BE2C (cell line): ENCODE data around the gene IGSF21.

Experiments
- DNase-seq: peaks from one replicate; pipeline ENCODE4 v3.0.0-alpha.2; 2020
- H3K27me3 ChIP-seq: fragments of 250-450 bp; sonication (Bioruptor Pico); 2 replicates; pipeline ENCODE4 v1.5.1; 2020; ENCODE audit warnings: mild to moderate bottlenecking
- H3K36me3 ChIP-seq: fragments of 250-450 bp; sonication (Bioruptor Pico); 2 replicates; pipeline ENCODE4 v1.5.1; 2020; ENCODE audit warnings: mild to moderate bottlenecking
- H3K4me1 ChIP-seq: fragments of 250-450 bp; sonication (Bioruptor Pico); 2 replicates; pipeline ENCODE4 v1.5.1; 2020
- H3K4me3 ChIP-seq: 2 replicates; pipeline ENCODE4 v1.5.1; 2011; ENCODE audit warnings: low read depth, low read length
- H3K9me3 ChIP-seq: fragments of 250-450 bp; sonication (Bioruptor Pico); 2 replicates; pipeline ENCODE4 v1.5.1; 2020
- TF ChIP-seq, protein P1 (sequence below): IDR thresholded peaks from 2 replicates; pipeline ENCODE4 v1.5.1; 2012; ENCODE audit warnings: mild to moderate bottlenecking, low read depth, low read length

IGSF21 gene

DNA sequence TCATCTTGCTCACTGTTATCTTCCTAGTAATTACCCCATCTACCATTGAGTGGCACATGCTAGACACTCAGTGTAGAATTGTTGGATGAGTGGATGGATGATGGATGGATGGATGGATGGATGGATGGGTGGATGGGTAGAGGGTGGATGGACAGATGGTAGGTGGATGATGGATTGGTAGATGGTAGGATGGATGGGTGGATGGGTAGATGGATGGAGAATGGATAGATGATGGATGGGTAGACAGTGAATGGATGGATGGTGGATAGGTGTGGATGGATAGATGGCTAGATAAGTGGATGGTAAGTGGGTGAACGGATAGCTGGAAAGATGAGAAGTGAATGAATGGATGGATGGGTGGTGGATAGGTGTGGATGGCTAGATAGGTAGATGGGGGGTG is 207.9 kb downstream of the IGSF21 start:
- Histone ChIP-seq H3K36me3 (no peaks in the 10 kb centered on the region), H3K4me1 (no peaks in the 10 kb centered on the region; the same call in 1 of the 2 replicates), H3K4me3 (no peak overlapping the region), H3K9me3 (no peaks in the 10 kb centered on the region), H3K27me3 (no peaks in the 10 kb centered on the region)
- DNase-seq: no peak
- TF ChIP-seq, protein P1, sequence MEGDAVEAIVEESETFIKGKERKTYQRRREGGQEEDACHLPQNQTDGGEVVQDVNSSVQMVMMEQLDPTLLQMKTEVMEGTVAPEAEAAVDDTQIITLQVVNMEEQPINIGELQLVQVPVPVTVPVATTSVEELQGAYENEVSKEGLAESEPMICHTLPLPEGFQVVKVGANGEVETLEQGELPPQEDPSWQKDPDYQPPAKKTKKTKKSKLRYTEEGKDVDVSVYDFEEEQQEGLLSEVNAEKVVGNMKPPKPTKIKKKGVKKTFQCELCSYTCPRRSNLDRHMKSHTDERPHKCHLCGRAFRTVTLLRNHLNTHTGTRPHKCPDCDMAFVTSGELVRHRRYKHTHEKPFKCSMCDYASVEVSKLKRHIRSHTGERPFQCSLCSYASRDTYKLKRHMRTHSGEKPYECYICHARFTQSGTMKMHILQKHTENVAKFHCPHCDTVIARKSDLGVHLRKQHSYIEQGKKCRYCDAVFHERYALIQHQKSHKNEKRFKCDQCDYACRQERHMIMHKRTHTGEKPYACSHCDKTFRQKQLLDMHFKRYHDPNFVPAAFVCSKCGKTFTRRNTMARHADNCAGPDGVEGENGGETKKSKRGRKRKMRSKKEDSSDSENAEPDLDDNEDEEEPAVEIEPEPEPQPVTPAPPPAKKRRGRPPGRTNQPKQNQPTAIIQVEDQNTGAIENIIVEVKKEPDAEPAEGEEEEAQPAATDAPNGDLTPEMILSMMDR: no peak

DNA sequence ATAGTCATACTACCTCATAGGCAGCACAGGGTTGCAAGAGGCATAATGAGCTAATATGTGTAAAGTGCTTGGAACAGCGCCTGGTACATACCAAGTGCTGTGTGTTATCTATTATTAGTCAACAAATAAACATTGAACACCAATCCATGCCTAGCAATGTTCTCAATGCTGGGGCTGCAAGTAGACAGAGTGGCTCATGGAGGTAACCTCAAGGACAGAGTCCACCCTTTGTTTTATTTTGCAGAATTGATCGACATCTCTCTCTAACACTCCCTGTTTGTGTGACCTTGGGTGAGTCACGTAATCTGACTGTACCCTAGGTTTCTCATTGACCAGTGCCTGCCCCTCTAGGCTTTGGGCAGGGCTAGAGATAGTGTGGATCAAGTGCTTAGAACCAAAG is 209.2 kb downstream of the IGSF21 start:
- TF ChIP-seq, protein P1: no peak
- H3K36me3 ChIP-seq: no peaks in the 10 kb centered on the region
- H3K4me1 ChIP-seq: no peaks in the 10 kb centered on the region; the same call in 1 of the 2 replicates
- H3K4me3 ChIP-seq: no peak overlapping the region
- H3K9me3 ChIP-seq: no peaks in the 10 kb centered on the region
- no peaks in the 10 kb centered on the region for H3K27me3 ChIP-seq
- DNase-seq: no peak

DNA sequence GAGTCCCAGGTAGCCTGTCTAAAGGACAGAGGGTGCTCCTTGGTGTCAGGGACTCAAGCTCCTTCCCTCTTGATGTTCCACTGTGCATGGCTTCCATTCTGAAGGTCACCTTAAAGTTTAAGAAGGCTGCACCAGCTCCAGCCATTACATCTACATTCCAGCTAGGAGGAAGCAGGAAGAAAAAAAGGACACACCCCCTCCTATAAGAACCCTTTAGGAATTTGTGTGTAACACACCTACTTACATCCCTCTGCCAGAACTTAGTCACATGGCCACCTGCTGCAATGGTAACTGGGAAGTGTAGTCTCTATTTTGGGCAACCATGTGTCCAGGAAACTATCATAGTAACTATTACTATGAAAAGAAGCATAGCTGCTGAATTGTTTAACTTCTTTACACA is 211.5 kb downstream of the IGSF21 start:
- DNase-seq: no peak
- no peaks in the 10 kb centered on the region for H3K9me3 ChIP-seq

DNA sequence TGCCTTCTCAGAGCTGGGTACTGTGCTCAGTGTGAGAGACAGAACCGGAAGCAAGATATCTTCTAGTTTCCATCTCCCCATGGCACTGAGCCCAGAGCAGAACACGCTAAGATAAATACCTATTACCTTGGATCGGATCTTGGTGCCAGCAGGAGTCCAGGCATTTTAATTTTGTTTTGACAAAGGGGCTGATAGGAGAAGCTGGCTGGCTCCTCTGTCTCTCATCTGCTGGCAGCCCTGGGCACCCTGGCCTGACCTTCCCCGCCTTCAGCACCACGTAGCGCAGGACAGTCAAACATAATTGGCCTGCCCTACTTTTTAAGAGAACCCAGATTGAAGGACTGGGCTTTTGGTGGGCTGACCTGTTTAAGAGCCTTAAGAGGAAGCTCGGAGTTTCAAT is 212.5 kb downstream of the IGSF21 start:
- Histone ChIP-seq H3K9me3 (no peaks in the 10 kb centered on the region), H3K4me1 (no peaks in the 10 kb centered on the region; the same call in 1 of the 2 replicates), H3K4me3 (no peak overlapping the region), H3K27me3 (no peaks in the 10 kb centered on the region), H3K36me3 (no peaks in the 10 kb centered on the region)
- TF ChIP-seq, protein P1: no peak
- DNase-seq: no peak

More for the DNA sequence above, 211.5 kb downstream of the IGSF21 start:
- Histone ChIP-seq H3K4me3 (no peak overlapping the region), H3K4me1 (no peaks in the 10 kb centered on the region; the same call in 1 of the 2 replicates), H3K27me3 (no peaks in the 10 kb centered on the region), H3K36me3 (no peaks in the 10 kb centered on the region)
- TF ChIP-seq, protein P1: no peak

DNA sequence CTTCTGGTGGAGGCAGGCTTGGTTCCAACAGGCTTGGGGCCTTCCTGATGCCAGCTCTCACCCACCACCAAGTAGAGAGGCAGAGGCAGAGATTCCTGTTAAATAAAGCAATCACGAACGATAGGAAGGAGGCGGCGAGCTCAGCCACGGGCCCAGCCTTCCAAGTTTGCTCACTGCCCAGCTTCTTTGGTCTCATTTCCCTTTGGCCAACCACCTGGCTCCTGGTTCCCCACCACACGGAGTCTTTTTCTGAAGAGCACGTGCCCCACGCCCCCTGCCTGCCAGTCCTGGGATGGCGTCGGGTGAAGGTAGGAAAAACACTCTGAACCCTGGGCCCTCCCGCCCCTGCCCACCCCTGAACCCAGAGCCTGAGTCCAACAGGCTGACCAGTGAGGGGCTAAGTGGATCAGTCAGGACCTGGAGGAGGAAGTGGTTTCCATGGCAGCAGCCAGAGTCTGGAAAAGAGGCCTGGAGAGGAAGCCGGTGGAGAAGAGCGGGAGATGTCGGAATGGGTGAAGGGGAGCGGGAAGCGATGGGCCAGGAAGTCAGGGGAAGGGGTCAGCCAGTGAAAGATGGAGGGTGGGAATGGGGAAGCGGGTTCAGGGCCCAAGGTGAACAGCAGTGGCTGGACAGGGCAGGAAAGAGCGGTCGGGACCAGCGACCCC is 214.9 kb downstream of the IGSF21 start:
- H3K4me1 ChIP-seq: no peaks in the 10 kb centered on the region; the same call in 1 of the 2 replicates
- no peaks in the 10 kb centered on the region for H3K27me3 ChIP-seq
- H3K9me3 ChIP-seq: no peaks in the 10 kb centered on the region
- no peaks in the 10 kb centered on the region for H3K36me3 ChIP-seq
- TF ChIP-seq, protein P1: peak; percentile 33
- peak; percentile 21 for DNase-seq
- H3K4me3 ChIP-seq: no peak overlapping the region

DNA sequence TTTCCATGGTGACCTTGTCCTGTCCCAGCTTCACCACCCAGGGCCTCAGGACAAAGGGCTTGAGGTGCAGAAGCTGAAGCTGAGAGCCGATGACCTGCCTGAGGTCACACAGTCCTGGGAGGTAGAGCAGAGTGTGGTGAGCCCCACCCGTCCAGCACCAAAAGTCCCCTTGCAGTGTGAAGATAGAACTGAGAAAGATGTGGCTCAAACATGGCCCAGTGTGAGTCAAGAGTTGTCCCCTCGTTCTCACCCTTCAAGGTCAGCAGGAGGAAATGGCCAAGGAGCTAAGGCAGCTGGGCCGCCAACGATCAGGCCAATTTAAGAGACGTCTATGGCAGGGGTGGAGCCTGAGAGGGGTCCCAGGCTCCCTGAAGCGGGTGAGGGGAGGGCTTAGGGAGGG is 215.7 kb downstream of the IGSF21 start:
- no peak for DNase-seq

More for the DNA sequence above, 215.7 kb downstream of the IGSF21 start:
- TF ChIP-seq, protein P1: no peak
- Histone ChIP-seq H3K4me3 (no peak overlapping the region), H3K9me3 (no peaks in the 10 kb centered on the region), H3K4me1 (no peaks in the 10 kb centered on the region; the same call in 1 of the 2 replicates), H3K36me3 (no peaks in the 10 kb centered on the region), H3K27me3 (no peaks in the 10 kb centered on the region)
